ENCODE results near the gene NTF3. TPM values are rescaled to one million over a fixed set of nuclear protein-coding genes. Genes with fewer than 3 reads are reported as not detected.

NTF3 gene
- total RNA-seq, 1 donor: not detected

GRCh38 chr12:5478081-5478706, 46.3 kb downstream of the NTF3 start:
- DNase-seq (ENCODE audit: low read depth): no peak
- H3K4me3 ChIP-seq (ENCODE audit: low read depth, low read length): no peak overlapping the region
- TF ChIP-seq, protein P1, sequence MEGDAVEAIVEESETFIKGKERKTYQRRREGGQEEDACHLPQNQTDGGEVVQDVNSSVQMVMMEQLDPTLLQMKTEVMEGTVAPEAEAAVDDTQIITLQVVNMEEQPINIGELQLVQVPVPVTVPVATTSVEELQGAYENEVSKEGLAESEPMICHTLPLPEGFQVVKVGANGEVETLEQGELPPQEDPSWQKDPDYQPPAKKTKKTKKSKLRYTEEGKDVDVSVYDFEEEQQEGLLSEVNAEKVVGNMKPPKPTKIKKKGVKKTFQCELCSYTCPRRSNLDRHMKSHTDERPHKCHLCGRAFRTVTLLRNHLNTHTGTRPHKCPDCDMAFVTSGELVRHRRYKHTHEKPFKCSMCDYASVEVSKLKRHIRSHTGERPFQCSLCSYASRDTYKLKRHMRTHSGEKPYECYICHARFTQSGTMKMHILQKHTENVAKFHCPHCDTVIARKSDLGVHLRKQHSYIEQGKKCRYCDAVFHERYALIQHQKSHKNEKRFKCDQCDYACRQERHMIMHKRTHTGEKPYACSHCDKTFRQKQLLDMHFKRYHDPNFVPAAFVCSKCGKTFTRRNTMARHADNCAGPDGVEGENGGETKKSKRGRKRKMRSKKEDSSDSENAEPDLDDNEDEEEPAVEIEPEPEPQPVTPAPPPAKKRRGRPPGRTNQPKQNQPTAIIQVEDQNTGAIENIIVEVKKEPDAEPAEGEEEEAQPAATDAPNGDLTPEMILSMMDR (IDR thresholded peaks at IDR 0.05; ENCODE audit: insufficient read depth, low read length): no peak

GRCh38 chr12:5479761-5480160, 47.9 kb downstream of the NTF3 start:
- TF ChIP-seq, protein P1 (IDR thresholded peaks at IDR 0.05; ENCODE audit: insufficient read depth, low read length): no peak

DNA sequence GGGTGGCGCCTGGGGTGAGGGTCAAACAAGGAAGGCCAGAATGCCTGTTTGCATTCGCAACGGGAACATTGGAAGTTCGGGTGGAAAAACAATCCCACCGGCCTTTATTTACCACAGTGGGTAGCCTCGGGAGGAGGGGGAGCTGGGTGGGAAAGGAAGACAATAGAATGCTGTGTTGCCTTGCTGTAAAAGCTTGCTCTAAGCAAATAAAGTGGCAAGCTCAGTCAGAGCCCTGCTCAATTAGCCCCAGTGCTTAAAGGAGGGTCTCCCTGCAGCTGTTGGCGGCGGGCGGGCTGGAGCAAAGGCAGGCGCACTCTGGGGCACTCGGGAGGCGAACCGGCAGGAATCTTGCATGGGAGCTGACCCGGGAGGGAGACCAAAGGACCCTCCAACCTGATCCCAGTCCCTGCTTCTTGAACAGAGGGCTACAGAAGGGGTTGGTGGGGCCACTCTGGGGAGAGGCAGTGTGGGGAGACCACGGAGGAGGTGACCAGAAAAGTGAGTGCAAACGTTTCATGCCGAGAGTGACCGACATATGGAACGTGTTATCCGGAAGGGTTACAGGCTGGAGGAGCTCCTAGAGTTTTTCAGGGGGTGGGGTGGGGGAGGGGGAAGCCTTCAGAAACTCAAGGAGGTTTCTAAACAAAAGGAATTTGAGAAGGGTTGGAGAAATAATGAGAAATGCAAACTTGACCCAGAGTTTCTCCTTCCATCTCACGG, 48.5 kb downstream of the NTF3 start:
- no peak overlapping the region for H3K4me3 ChIP-seq (ENCODE audit: low read depth, low read length)
- TF ChIP-seq, protein P1 (IDR thresholded peaks at IDR 0.05; ENCODE audit: insufficient read depth, low read length): no peak
- no peak for DNase-seq (ENCODE audit: low read depth)

More at GRCh38 chr12:5479761-5480160, 47.9 kb downstream of the NTF3 start:
- H3K4me3 ChIP-seq (ENCODE audit: low read depth, low read length): no peak overlapping the region
- no peak for DNase-seq (ENCODE audit: low read depth)

GRCh38 chr12:5480938-5481303, 49.0 kb downstream of the NTF3 start:
- TF ChIP-seq, protein P1 (IDR thresholded peaks at IDR 0.05; ENCODE audit: insufficient read depth, low read length): no peak
- no peak overlapping the region for H3K4me3 ChIP-seq (ENCODE audit: low read depth, low read length)
- DNase-seq (ENCODE audit: low read depth): no peak

GRCh38 chr12:5481645-5482044, 49.7 kb downstream of the NTF3 start:
- TF ChIP-seq, protein P1 (IDR thresholded peaks at IDR 0.05; ENCODE audit: insufficient read depth, low read length): no peak
- H3K4me3 ChIP-seq (ENCODE audit: low read depth, low read length): no peak overlapping the region
- no peak for DNase-seq (ENCODE audit: low read depth)

DNA sequence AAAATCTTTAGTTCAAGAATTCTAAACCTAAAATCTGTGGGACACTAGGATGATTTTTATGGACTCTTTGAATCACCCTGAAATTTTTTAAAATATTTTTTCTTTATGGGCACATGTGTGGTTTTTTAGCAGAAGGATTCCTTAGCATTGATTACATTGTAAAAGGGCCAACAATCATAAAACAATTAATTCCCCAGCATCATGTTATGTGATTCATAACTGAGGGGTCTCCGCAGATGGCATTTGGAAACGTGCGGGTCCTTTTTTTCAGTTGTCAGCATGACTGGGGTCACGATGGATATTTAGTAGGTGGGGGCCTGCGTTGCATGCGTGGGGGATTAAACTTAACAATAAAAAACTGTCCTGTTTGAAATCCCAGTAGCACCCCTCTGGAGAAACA, 52.5 kb downstream of the NTF3 start:
- H3K4me3 ChIP-seq (ENCODE audit: low read depth, low read length): no peak overlapping the region
- no peak for DNase-seq (ENCODE audit: low read depth)
- TF ChIP-seq, protein P1 (IDR thresholded peaks at IDR 0.05; ENCODE audit: insufficient read depth, low read length): no peak
